ENCODE measurements around the gene KCTD17.
"Not testable (repeated sequence)": the region's sequence is repeated elsewhere in the genome, so short reads cannot be mapped to it uniquely, and the experiment has no call there.

KCTD17 gene

GRCh38 chr22:37069319-37069718, 17.8 kb downstream of the KCTD17 start:
- CTCF ChIA-PET = no interaction called here
- TF ChIP-seq, protein P1, sequence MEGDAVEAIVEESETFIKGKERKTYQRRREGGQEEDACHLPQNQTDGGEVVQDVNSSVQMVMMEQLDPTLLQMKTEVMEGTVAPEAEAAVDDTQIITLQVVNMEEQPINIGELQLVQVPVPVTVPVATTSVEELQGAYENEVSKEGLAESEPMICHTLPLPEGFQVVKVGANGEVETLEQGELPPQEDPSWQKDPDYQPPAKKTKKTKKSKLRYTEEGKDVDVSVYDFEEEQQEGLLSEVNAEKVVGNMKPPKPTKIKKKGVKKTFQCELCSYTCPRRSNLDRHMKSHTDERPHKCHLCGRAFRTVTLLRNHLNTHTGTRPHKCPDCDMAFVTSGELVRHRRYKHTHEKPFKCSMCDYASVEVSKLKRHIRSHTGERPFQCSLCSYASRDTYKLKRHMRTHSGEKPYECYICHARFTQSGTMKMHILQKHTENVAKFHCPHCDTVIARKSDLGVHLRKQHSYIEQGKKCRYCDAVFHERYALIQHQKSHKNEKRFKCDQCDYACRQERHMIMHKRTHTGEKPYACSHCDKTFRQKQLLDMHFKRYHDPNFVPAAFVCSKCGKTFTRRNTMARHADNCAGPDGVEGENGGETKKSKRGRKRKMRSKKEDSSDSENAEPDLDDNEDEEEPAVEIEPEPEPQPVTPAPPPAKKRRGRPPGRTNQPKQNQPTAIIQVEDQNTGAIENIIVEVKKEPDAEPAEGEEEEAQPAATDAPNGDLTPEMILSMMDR (conservative IDR thresholded peaks at IDR 0.05; ENCODE audit: low read depth) = no peak
- no peak overlapping the region for H3K27ac ChIP-seq
- POLR2A ChIA-PET (ENCODE audit: low non-redundant PET) = no interaction called here
- no peak for DNase-seq (ENCODE audit: low spot score)

- TF ChIP-seq, protein P1 (conservative IDR thresholded peaks at IDR 0.05; ENCODE audit: low read depth) = no peak
- CTCF ChIA-PET = no interaction called here
- no peak overlapping the region for H3K27ac ChIP-seq
- no peak for DNase-seq (ENCODE audit: low spot score)
- POLR2A ChIA-PET (ENCODE audit: low non-redundant PET) = no interaction called here
Observed at GRCh38 chr22:37069719-37070118, 18.2 kb downstream of the KCTD17 start.

GRCh38 chr22:37070334-37070733, 18.8 kb downstream of the KCTD17 start:
- TF ChIP-seq, protein P1 (conservative IDR thresholded peaks at IDR 0.05; ENCODE audit: low read depth) = no peak
- ChIA-PET POLR2A (ENCODE audit: low non-redundant PET) (no interaction called here), CTCF (no interaction called here)
- H3K27ac ChIP-seq = no peak overlapping the region
- DNase-seq (ENCODE audit: low spot score) = no peak

DNA sequence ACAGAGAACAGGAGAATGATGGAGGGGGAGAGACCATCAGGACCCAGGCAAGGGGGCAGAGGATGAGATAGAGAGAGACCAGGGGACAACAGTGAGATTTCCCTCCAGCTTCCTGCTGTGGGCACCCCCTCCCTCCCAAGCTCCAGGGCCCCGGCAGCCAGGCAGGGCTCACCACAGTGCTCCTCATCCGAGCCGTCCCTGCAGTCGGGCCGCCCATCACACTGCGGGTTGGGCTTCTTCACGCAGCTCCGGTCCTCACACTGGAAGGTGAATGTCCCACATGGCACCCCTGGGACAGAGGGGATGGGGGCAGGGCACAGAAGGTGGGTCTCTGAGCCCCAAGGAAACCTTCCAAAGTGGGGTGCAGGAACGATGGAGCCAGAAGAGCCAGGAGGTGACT, 19.2 kb downstream of the KCTD17 start:
- CTCF ChIA-PET = no interaction called here
- no peak overlapping the region for H3K27ac ChIP-seq
- no peak for DNase-seq (ENCODE audit: low spot score)
- POLR2A ChIA-PET (ENCODE audit: low non-redundant PET) = no interaction called here
- TF ChIP-seq, protein P1 (conservative IDR thresholded peaks at IDR 0.05; ENCODE audit: low read depth) = no peak

GRCh38 chr22:37071850-37072592, 20.5 kb downstream of the KCTD17 start:
- H3K27ac ChIP-seq; DNase-seq (ENCODE audit: low spot score); POLR2A ChIA-PET (ENCODE audit: low non-redundant PET); CTCF ChIA-PET: not testable (repeated sequence)

DNA sequence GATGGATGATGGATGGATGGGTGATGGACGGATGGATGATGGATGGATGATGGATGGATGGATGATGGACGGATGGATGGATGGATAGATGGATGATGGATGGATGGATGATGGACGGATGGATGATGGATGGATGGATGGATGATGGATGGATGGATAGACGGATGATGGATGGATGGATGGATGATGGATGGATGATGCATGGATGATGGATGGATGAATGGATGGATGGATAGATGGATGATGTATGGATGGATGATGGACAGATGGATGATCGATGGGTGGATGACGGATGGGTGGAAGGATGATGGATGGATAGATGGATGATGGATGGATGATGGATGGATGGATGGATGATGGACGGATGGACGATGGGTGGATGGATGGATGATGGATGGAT, 21.1 kb downstream of the KCTD17 start:
- DNase-seq (ENCODE audit: low spot score) = no peak
- ChIA-PET CTCF (no interaction called here), POLR2A (ENCODE audit: low non-redundant PET) (no interaction called here)
- H3K27ac ChIP-seq = no peak overlapping the region
- TF ChIP-seq, protein P1 (conservative IDR thresholded peaks at IDR 0.05; ENCODE audit: low read depth) = no peak

GRCh38 chr22:37074537-37074936, 23.0 kb downstream of the KCTD17 start:
- ChIA-PET CTCF (no interaction called here), POLR2A (ENCODE audit: low non-redundant PET) (no interaction called here)
- H3K27ac ChIP-seq = no peak overlapping the region
- TF ChIP-seq, protein P1 (conservative IDR thresholded peaks at IDR 0.05; ENCODE audit: low read depth) = no peak
- no peak for DNase-seq (ENCODE audit: low spot score)
